ENCODE measurements around the gene MN1. TPM values are rescaled to one million over a fixed set of nuclear protein-coding genes. Genes with fewer than 3 reads are reported as not detected.

Gene MN1
- total and polyA plus RNA-seq, 2 of the 8 experiments (the other 6 are each of a cell fraction or from before 2014, with no cell fraction given): 3.1 to 4.9 TPM

GRCh38 chr22:27801616-27802345 lies at the start of gene MN1 (continued):
- no peak for TF ChIP-seq YY1 (IDR thresholded peaks at IDR 0.05; ENCODE audit: low read depth, low read length)
- TF ChIP-seq TBP (IDR thresholded peaks at IDR 0.05; ENCODE audit: low read depth, low read length): no peak
- no peak for TF ChIP-seq FOSL1 (IDR thresholded peaks at IDR 0.05; ENCODE audit: insufficient read depth, low read depth, low read length)
- no peak for TF ChIP-seq SP2 (IDR thresholded peaks at IDR 0.05; ENCODE audit: low read length)
- no peak for TF ChIP-seq POLR2A (IDR thresholded peaks at IDR 0.05; ENCODE audit: control extremely low read depth in 1 of 2, low read depth in 2 of 2, low read length in 2 of 2)
- TF ChIP-seq SIRT6 (IDR thresholded peaks at IDR 0.05; ENCODE audit: low read length): no peak
- peak; percentile 9; the same call in 1 of the 2 replicates for TF ChIP-seq CHD2 (IDR thresholded peaks at IDR 0.05; ENCODE audit: low read length)
- no peak for TF ChIP-seq TAF7 (optimal IDR thresholded peaks at IDR 0.05; ENCODE audit: borderline replicate concordance, low read depth, low read length)
- TF ChIP-seq CBX8 (IDR thresholded peaks at IDR 0.05; ENCODE audit: borderline replicate concordance, low read depth, low read length): no peak
- TF ChIP-seq POLR2AphosphoS5 (IDR thresholded peaks at IDR 0.05; ENCODE audit: low read depth, low read length): no peak
- TF ChIP-seq HDAC2 (IDR thresholded peaks at IDR 0.05; ENCODE audit: borderline replicate concordance in 1 of 2, low read depth in 2 of 2, low read length in 2 of 2): 0 out of 4 replicates have a peak, but pooled peaks have one; percentile 8 to 12
- peak; percentile 90 for TF ChIP-seq E2F6 (IDR thresholded peaks at IDR 0.05)
- TF ChIP-seq TCF12 (IDR thresholded peaks at IDR 0.05; ENCODE audit: low read depth, low read length): no peak
- TF ChIP-seq BACH1 (IDR thresholded peaks at IDR 0.05; ENCODE audit: low read length): no peak
- no peak for TF ChIP-seq EP300 (IDR thresholded peaks at IDR 0.05; ENCODE audit: borderline replicate concordance in 1 of 2, low read depth in 2 of 2, low read length in 2 of 2)
- no peak; the same call in 1 of the 2 replicates for TF ChIP-seq SUZ12 (IDR thresholded peaks at IDR 0.05; ENCODE audit: low read length)
- TF ChIP-seq GABPA (IDR thresholded peaks at IDR 0.05; ENCODE audit: borderline replicate concordance, insufficient read depth, low read length): 0 out of 2 replicates have a peak, but pooled peaks have one; percentile 2
- TF ChIP-seq KDM4A (IDR thresholded peaks at IDR 0.05; ENCODE audit: low read depth, low read length, severe bottlenecking): peak; percentile 16
- no peak for TF ChIP-seq HDAC6 (IDR thresholded peaks at IDR 0.05; ENCODE audit: low read depth, low read length)
- no peak for TF ChIP-seq TAF1 (IDR thresholded peaks at IDR 0.05; ENCODE audit: low read depth, low read length)
- peak; percentile 67 for TF ChIP-seq CTBP2 (IDR thresholded peaks at IDR 0.05; ENCODE audit: borderline replicate concordance, insufficient read depth, insufficient read length, low read length)
- peak; percentile 74 for TF ChIP-seq MAX (IDR thresholded peaks at IDR 0.05)
- 0 out of 2 replicates have a peak, but pooled peaks have one; percentile 15 for TF ChIP-seq PHF8 (conservative IDR thresholded peaks at IDR 0.05; ENCODE audit: low read depth, low read length)
- no peak for TF ChIP-seq SP1 (IDR thresholded peaks at IDR 0.05; ENCODE audit: low read depth, low read length)
